IPS-15b (cell line): ENCODE results near the gene UBE3A.
A peak's percentile ranks its signal among the peaks of the same experiment; 100 is the strongest.

Experiments used
- H3K27me3 ChIP-seq: one replicate; pipeline ENCODE4 v1.6.1; 2013; ENCODE audit warnings: low read length; ENCODE audit not compliant: control insufficient read depth, insufficient read depth
- H3K36me3 ChIP-seq: one replicate; pipeline ENCODE4 v1.6.1; 2013; ENCODE audit warnings: low read length; ENCODE audit not compliant: control insufficient read depth, insufficient read depth
- H3K4me1 ChIP-seq: one replicate; pipeline ENCODE4 v1.6.1; 2013; ENCODE audit warnings: mild to moderate bottlenecking, low read length; ENCODE audit not compliant: control insufficient read depth, insufficient read depth
- H3K4me3 ChIP-seq: one replicate; pipeline ENCODE4 v1.5.1; 2013; ENCODE audit warnings: low read depth, low read length
- H3K9ac ChIP-seq: one replicate; pipeline ENCODE4 v1.6.1; 2013; ENCODE audit warnings: low read depth, mild to moderate bottlenecking, low read length
- H3K9me3 ChIP-seq: one replicate; pipeline ENCODE4 v1.6.1; 2013; ENCODE audit warnings: mild to moderate bottlenecking, low read length; ENCODE audit not compliant: control insufficient read depth, insufficient read depth

UBE3A gene

DNA sequence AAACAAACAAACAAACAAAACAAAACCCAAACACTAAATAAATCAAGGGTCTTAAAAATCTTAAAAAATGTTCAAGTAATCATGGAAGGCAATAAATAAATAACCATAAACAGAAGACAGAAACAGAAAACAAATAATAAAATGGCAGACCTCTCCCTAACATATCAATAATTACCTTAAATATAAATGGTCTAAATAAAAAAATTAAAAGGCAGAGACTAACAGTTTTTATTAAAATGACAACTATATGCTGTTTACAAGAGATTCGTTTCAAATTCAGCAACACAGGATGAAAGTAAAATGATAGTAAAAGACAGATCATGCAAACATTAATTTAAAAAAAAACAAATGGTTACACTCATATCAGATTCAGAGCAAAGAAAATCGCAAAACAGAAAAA, 91.1 kb downstream of the UBE3A start:
- Histone ChIP-seq H3K9ac (no peak overlapping the region), H3K9me3 (no peaks in the 10 kb centered on the region), H3K4me1 (peaks cover 12% of the 10 kb centered on the region), H3K4me3 (no peak overlapping the region), H3K27me3 (no peaks in the 10 kb centered on the region), H3K36me3 (no peaks in the 10 kb centered on the region)

DNA sequence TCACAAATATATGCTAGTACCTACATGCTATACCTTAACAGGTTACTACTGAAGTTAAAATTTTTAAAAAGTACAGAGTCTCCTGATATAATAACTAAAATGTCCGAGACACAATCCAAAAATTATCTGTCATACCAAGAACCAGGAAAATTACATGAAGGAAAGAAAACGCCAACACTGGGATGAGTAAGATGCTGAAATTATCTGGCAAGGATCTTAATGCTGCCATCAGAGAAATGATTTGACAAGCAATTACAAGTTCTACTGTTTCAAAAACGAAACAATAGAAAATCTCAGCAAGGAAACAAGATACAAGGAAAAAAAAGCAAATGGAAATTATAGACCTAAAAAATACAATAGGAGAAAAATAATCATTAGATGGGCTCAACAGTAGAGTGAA, 92.5 kb downstream of the UBE3A start:
- H3K4me1 ChIP-seq = peaks cover 20% of the 10 kb centered on the region
- no peaks in the 10 kb centered on the region for H3K36me3 ChIP-seq
- H3K9ac ChIP-seq = peak overlapping the region; percentile 66
- H3K4me3 ChIP-seq = no peak overlapping the region
- H3K27me3 ChIP-seq = no peaks in the 10 kb centered on the region
- H3K9me3 ChIP-seq = no peaks in the 10 kb centered on the region

DNA sequence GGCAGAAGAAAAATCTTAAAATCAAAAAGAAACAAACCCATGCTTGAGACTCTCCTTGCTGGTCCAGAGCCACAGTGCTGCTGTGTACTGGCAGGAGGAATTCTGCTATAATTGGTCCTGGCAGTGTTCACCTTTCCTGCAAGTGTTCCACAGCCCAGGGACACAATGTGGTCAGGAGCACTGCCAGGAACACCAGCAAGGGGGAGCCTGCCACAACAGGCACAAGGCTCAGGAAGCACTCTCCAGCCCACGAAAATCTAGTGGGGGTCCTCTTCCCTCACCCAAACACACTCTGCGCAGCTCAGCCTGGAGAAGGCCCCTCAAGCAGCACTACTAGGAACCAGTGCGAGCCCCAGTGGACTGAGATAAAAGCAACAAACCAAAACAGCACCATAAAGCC, 92.9 kb downstream of the UBE3A start:
- peaks cover 20% of the 10 kb centered on the region for H3K4me1 ChIP-seq
- H3K9ac ChIP-seq = peak overlapping the region; percentile 66
- H3K36me3 ChIP-seq = no peaks in the 10 kb centered on the region

DNA sequence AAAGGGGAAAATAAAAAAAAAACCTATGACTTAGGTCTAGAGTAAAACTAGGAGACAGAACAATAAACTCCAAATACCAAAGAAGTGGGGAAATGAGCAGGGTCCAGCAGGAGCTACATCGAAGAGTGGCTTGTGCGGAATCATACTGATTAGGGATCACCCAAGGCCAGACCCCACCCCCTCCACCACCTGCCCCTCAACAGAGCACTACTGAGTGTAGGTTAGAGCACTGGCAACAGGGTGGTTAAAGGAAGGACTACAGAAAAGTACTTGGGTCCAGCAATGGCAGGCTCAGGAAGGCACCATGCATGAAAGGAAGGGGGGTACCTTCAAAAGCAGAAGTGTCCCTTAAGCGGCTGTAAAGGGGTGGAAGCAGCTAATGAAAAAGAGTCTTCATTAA, 96.2 kb downstream of the UBE3A start:
- no peak overlapping the region for H3K9ac ChIP-seq
- H3K36me3 ChIP-seq = no peaks in the 10 kb centered on the region

More for the DNA sequence above, 92.9 kb downstream of the UBE3A start:
- Histone ChIP-seq H3K9me3 (no peaks in the 10 kb centered on the region), H3K4me3 (no peak overlapping the region), H3K27me3 (no peaks in the 10 kb centered on the region)

DNA sequence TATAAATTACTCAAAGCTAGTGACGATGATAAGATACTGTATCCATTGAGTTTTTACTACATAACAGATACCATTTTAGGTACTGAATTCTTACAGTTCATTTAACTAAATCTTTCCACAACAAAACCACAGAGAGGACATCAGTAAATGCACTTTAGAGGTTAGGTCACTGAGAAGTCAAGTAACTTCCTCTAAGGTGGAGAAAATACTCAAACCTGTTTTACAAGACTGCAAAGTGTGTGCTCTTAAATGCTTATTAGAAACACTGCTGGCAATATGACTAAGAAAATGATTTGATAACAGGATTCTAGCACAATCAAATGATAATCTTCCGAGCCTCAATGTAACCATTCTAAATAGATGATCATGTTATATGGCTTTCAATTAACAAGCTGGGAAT, 99.4 kb downstream of the UBE3A start:
- H3K36me3 ChIP-seq = no peaks in the 10 kb centered on the region
- peaks cover 20% of the 10 kb centered on the region for H3K4me1 ChIP-seq
- no peak overlapping the region for H3K9ac ChIP-seq
- H3K9me3 ChIP-seq = no peaks in the 10 kb centered on the region
- no peaks in the 10 kb centered on the region for H3K27me3 ChIP-seq
- H3K4me3 ChIP-seq = no peak overlapping the region

More for the DNA sequence above, 96.2 kb downstream of the UBE3A start:
- H3K4me3 ChIP-seq = no peak overlapping the region
- no peaks in the 10 kb centered on the region for H3K9me3 ChIP-seq
- H3K4me1 ChIP-seq = peaks cover 20% of the 10 kb centered on the region
- no peaks in the 10 kb centered on the region for H3K27me3 ChIP-seq

DNA sequence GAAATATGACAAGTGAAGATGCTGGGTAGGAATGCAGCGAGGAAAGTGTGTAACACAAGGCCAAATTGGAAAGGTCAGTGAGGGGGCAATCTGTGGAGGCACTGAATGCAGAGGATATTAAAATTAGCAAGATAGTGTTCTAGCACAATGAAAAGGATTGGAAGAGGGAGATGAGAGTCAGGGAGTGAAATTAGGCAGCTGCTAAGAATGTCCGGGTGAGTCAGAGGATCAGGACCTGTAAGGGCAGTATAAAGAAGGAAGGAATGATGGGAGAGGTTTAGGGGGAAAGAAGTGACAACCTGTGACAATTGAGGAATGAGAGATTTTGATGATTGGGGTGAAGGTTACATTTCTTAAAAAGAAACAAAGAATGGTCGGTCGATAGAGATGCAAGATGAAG, 103.5 kb downstream of the UBE3A start:
- no peaks in the 10 kb centered on the region for H3K9me3 ChIP-seq
- H3K4me3 ChIP-seq = no peak overlapping the region
- H3K9ac ChIP-seq = no peak overlapping the region
- no peaks in the 10 kb centered on the region for H3K27me3 ChIP-seq
- H3K4me1 ChIP-seq = no peaks in the 10 kb centered on the region
- no peaks in the 10 kb centered on the region for H3K36me3 ChIP-seq

DNA sequence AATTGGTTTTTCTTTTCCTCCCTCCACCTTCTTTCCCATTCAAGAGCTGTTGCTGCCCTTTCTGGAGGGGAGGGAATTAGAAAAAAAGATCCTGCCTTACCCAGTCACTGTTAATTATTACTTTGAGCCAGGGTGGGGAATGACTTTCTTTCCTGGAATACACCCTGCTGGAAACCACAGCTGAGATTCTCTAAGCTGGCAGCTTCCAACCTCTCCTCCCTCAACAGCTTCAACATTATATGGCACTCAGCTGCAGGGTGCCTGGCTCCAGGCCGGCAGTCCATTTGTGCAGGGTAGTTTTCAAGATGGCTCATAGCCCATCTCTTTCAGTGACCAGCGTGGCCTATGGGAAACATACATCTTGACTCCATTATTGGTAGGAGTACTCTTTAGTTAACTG, 105.8 kb downstream of the UBE3A start:
- Histone ChIP-seq H3K4me1 (peaks cover 8% of the 10 kb centered on the region), H3K36me3 (no peaks in the 10 kb centered on the region), H3K27me3 (no peaks in the 10 kb centered on the region), H3K9me3 (no peaks in the 10 kb centered on the region), H3K4me3 (no peak overlapping the region), H3K9ac (no peak overlapping the region)

DNA sequence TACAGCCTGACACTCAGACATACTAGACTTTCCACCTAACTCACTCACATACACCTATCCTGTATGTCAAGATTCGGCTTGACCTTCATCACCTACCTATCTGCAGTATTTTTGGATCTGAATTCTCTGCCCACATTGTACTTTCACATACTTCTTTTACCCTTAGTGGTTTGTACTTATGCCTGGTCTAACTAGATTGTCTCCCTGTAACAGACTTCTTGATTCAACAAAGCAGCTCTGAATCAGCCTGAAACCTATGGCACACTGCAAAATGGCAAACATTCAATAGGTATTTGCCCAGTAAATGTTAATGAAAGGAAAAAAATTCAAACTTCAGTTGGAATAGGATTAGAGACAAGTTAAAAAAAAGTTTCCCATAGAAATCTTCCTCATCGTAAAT, 106.5 kb downstream of the UBE3A start:
- Histone ChIP-seq H3K27me3 (no peaks in the 10 kb centered on the region), H3K4me3 (no peak overlapping the region), H3K9ac (no peak overlapping the region), H3K9me3 (no peaks in the 10 kb centered on the region), H3K36me3 (no peaks in the 10 kb centered on the region), H3K4me1 (peaks cover 8% of the 10 kb centered on the region)

DNA sequence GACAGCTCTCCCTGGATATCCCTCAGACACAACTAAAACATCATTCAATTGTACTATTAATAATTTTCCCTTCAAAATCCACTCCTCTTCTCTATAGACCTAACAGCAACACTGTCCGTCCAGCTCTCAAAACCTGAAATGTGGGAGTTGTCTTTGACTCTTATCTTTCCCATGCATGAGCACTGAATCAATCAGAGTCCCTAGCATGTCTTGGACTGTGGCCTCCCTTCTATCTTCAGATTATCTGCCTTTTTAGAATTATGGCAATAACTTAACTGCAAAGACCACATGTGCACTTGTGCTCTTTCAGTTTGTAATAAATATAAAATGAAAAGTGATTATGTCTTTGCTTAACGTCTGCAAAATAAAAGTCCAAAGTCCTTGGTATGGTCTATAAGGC, 107.0 kb downstream of the UBE3A start:
- H3K4me1 ChIP-seq = peaks cover 8% of the 10 kb centered on the region
- H3K4me3 ChIP-seq = no peak overlapping the region
- H3K9me3 ChIP-seq = no peaks in the 10 kb centered on the region
- no peak overlapping the region for H3K9ac ChIP-seq
- H3K36me3 ChIP-seq = no peaks in the 10 kb centered on the region
- H3K27me3 ChIP-seq = no peaks in the 10 kb centered on the region

DNA sequence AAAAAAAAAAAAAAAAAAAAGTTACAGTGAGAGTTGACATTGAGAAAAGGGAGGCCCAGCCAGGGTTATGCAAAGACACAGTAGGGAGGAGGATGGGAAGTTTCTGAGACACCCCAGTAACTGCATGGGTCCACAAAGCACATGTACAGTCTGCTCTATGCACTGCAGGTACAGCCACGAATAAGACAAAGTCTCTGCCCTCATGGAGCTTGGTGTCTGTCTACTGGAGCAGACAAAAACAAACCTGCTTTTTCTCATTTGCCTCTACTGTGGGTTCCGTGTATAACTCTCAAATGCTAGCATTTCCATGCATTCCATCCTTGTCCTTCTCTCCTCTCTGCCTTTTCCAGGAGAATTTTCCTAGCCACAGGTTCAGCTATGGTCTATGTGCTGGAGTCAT, 107.4 kb downstream of the UBE3A start:
- peaks cover 8% of the 10 kb centered on the region for H3K4me1 ChIP-seq
- H3K36me3 ChIP-seq = no peaks in the 10 kb centered on the region
- no peak overlapping the region for H3K9ac ChIP-seq
- no peak overlapping the region for H3K4me3 ChIP-seq
- H3K27me3 ChIP-seq = no peaks in the 10 kb centered on the region
- H3K9me3 ChIP-seq = no peaks in the 10 kb centered on the region

DNA sequence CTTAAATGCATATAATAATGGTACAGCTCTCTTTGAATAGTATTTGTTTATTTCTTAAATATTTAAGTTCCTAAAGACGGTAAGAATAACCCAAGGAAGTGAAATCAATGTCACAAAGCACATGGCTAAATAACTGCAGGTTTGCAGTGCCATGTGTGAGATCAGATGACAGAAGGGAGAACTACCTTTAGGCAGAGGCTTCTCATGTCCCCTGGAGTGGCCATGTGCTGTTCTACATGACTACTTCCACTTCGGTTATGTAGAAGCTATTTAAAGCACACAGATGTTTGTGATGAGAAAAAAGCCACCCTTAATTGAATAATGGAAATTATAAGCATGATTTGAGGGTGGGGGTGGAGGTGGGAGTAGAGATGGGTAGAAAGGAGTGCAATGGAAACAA, 109.1 kb downstream of the UBE3A start:
- Histone ChIP-seq H3K4me1 (peaks cover 8% of the 10 kb centered on the region), H3K4me3 (no peak overlapping the region), H3K27me3 (no peaks in the 10 kb centered on the region), H3K9me3 (no peaks in the 10 kb centered on the region), H3K36me3 (no peaks in the 10 kb centered on the region), H3K9ac (no peak overlapping the region)

DNA sequence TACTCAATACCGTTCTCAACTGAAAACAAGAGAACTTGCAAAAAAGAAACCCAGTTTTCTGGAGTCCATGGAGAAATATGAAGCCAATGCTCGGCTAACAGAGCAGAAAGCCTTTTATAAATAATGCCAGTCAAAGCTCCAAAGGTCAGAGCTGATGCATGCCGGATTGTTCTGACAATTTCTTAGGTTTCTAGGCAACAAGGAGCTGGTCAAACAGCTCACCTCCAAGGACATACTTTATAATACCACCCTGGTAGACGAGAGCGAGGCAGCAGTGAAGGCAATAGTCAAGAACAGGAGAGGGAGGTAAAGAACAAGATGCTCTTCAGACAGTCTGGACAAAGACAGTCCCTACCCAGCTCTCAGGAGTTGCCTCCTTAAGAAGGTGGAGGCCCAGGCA, 111.1 kb downstream of the UBE3A start:
- no peaks in the 10 kb centered on the region for H3K36me3 ChIP-seq
- no peak overlapping the region for H3K9ac ChIP-seq
- H3K9me3 ChIP-seq = no peaks in the 10 kb centered on the region
- H3K27me3 ChIP-seq = no peaks in the 10 kb centered on the region
- H3K4me1 ChIP-seq = peaks cover 8% of the 10 kb centered on the region
- H3K4me3 ChIP-seq = no peak overlapping the region

DNA sequence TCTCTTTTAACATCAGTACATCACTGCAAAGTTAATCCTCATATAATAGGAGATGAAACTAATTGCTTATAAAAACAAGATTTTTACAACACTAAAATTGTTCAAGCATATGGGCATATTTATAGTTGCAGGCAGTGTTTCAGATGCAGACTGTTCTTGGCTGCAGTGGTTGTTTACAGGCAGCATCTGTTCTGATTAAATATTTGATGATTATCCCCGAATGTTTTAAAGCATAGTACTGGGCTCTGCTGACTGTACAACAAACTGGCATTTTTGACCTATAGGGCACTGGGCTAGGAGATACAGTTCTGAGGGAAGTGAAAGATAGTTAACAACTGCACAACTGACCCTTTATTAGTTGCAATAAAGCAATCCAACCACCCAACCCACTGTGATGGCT, 113.6 kb downstream of the UBE3A start:
- Histone ChIP-seq H3K9me3 (no peaks in the 10 kb centered on the region), H3K9ac (no peak overlapping the region), H3K4me1 (peaks cover 8% of the 10 kb centered on the region), H3K36me3 (no peaks in the 10 kb centered on the region), H3K27me3 (no peaks in the 10 kb centered on the region), H3K4me3 (no peak overlapping the region)
